GM19467 (cell line): ENCODE measurements around the gene ZNF281.

Experiments used
- ATAC-seq: cut with Tn5 transposase; IDR thresholded peaks from one replicate; pipeline ENCODE4 v1.9.1; 2021; ENCODE audit warnings: mild to moderate bottlenecking, moderate library complexity; ENCODE audit not compliant: unreplicated experiment

Gene ZNF281

GRCh38 chr1:200398373-200398772 is 11.5 kb downstream of the ZNF281 start:
- no peak for ATAC-seq

GRCh38 chr1:200392625-200393185 is 17.1 kb downstream of the ZNF281 start:
- ATAC-seq, result no peak

GRCh38 chr1:200391747-200392146 is 18.1 kb downstream of the ZNF281 start:
- no peak for ATAC-seq

- no peak for ATAC-seq
These were observed 21.0 kb downstream of the ZNF281 start for GRCh38 chr1:200388791-200389190.

GRCh38 chr1:200386416-200386815 is 23.4 kb downstream of the ZNF281 start:
- no peak for ATAC-seq

- ATAC-seq, result peak; percentile 45
These were observed 24.9 kb downstream of the ZNF281 start for GRCh38 chr1:200384818-200385390.

GRCh38 chr1:200381256-200381984 is 28.4 kb downstream of the ZNF281 start:
- ATAC-seq, result no peak

- peak; percentile 56 for ATAC-seq
These were observed 29.2 kb downstream of the ZNF281 start for GRCh38 chr1:200380589-200381021.

- ATAC-seq, result no peak
These were observed 29.8 kb downstream of the ZNF281 start for GRCh38 chr1:200379940-200380588.

- ATAC-seq, result no peak
These were observed 30.4 kb downstream of the ZNF281 start for GRCh38 chr1:200379432-200379757.

- no peak for ATAC-seq
These were observed 31.7 kb downstream of the ZNF281 start for GRCh38 chr1:200378096-200378495.

GRCh38 chr1:200376528-200376927 is 33.3 kb downstream of the ZNF281 start:
- ATAC-seq, result no peak

GRCh38 chr1:200374569-200375295 is 35.1 kb downstream of the ZNF281 start:
- no peak for ATAC-seq

- ATAC-seq, result no peak
These were observed 36.0 kb downstream of the ZNF281 start for GRCh38 chr1:200373811-200374231.

- ATAC-seq, result no peak
These were observed 37.0 kb downstream of the ZNF281 start for GRCh38 chr1:200372885-200373181.

GRCh38 chr1:200372095-200372884 is 37.5 kb downstream of the ZNF281 start:
- no peak for ATAC-seq

GRCh38 chr1:200369706-200370105 is 40.1 kb downstream of the ZNF281 start:
- no peak for ATAC-seq

GRCh38 chr1:200369131-200369530 is 40.7 kb downstream of the ZNF281 start:
- ATAC-seq, result no peak

- no peak for ATAC-seq
These were observed 41.3 kb downstream of the ZNF281 start for GRCh38 chr1:200368556-200368955.

- ATAC-seq, result no peak
These were observed 41.8 kb downstream of the ZNF281 start for GRCh38 chr1:200367841-200368534.
